Measurements from ENCODE around the gene NPDC1. TPM values are rescaled to one million over a fixed set of nuclear protein-coding genes. Genes with fewer than 3 reads are reported as not detected.

NPDC1 gene
- total RNA-seq, 8 experiments from 2014 or later, result 19.0 to 61.7 (median 30.5) TPM

DNA sequence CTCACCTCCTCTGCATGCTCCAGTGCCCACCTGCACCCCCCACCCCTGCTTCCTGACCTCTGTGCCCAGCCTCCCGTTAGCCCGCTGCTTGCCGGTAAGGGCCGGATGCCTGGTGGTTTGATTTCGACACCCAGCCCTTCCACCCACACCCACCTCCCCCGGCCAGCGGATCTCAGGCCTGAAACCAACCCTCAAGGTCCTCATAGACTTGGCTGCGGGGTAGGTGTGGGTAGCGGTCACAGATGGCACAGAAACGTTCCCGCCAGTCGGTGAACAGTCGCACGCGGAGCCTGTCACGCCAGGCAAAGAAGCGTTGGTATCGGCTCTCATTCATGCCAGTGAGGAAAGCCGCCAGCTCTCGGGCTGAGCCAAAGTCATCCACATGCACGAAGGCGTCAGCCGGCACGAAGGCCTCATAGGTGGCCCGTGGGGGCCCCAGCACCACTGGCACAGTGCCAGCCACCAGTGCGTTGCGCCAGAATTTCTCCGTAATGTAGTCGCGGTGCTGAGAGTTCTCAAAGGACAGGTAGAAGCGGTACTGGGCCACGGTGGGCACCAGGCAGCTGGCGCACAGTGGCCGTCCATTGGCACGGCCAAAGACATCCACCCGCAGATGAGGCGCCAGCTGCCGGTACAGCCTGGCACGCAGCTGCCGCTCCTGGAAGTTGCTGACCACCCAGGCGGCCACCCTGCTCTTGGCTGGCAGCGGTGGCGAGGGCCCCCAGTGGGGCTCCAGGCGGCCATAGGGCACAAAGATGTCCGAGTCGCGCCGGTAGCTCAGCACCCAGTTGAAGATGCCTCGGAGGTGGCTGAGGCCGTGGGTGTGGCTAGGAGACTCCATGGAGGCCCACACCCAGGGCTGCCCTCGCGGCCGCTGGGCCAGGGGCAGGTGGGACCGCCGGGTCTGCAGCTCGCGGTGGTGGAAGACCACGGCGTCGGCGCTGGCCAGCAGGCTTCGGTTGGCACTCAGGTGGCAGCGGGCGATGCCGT, 15.1 kb downstream of the NPDC1 start:
- Histone ChIP-seq H3K27ac (no peak overlapping the region), H3K4me1 (replicated peaks in 1 of 2) (peaks cover 34 to 39% of the 10 kb centered on the region in 2 donors), H3K4me3 (no peak overlapping the region)
- no peak for ATAC-seq (replicated peaks in 6 of 8)
- WGBS, 10 experiments, result 80 to 95% (median 89%) methylated on average over 3 to 17 of the region's 65 CpGs; no CpG with 5 or more reads in 6 of the 10 experiments
- in situ Hi-C loops (cut with MboI; ENCODE audit: low pct_unique_long_range_greater_than_20kb in 2 of 9, low sequenced_read_pairs in 9 of 9, unreplicated experiment in 9 of 9), result loop anchor here in 7 of 9 experiments (25.0 kb wide), 1 partner anchor 244 kb away; the partner anchor contains the start of genes CCDC183 (in 7 of the 7) and TMEM141 (in 7 of the 7)

DNA sequence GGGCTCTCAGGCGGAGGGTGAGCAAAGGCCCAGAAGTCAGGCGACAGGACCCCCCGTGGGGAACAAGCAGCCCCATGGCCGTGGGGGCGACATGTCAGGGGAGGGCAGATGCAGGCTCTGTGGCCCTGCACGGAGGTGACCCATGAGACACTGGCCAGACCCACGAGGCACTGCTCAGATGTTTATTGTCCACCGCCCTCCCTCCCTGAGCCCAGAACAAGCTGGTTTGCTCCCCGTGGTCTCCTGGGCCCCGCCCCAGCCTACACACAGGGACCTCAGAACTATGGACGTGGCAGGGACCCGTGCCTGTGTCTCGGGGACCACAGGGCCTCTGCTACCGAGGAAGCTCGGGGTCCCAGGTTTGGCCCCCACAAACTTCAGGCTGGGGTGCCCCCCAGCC, 16.0 kb downstream of the NPDC1 start:
- H3K4me3 ChIP-seq, result no peak overlapping the region
- H3K4me1 ChIP-seq (replicated peaks in 1 of 2), result peaks cover 41 to 46% of the 10 kb centered on the region in 2 donors
- 60 to 67% methylated on average over 1 to 3 of the region's 15 CpGs; no CpG with 5 or more reads in 8 of the 10 experiments for WGBS, 10 experiments
- no peak for ATAC-seq (replicated peaks in 6 of 8)
- in situ Hi-C loops (cut with MboI; ENCODE audit: low pct_unique_long_range_greater_than_20kb in 2 of 9, low sequenced_read_pairs in 9 of 9, unreplicated experiment in 9 of 9), result loop anchor here in 7 of 9 experiments (25.0 kb wide), 1 partner anchor 243 kb away; the partner anchor contains the start of genes CCDC183 (in 7 of the 7) and TMEM141 (in 7 of the 7)
- no peak overlapping the region for H3K27ac ChIP-seq

DNA sequence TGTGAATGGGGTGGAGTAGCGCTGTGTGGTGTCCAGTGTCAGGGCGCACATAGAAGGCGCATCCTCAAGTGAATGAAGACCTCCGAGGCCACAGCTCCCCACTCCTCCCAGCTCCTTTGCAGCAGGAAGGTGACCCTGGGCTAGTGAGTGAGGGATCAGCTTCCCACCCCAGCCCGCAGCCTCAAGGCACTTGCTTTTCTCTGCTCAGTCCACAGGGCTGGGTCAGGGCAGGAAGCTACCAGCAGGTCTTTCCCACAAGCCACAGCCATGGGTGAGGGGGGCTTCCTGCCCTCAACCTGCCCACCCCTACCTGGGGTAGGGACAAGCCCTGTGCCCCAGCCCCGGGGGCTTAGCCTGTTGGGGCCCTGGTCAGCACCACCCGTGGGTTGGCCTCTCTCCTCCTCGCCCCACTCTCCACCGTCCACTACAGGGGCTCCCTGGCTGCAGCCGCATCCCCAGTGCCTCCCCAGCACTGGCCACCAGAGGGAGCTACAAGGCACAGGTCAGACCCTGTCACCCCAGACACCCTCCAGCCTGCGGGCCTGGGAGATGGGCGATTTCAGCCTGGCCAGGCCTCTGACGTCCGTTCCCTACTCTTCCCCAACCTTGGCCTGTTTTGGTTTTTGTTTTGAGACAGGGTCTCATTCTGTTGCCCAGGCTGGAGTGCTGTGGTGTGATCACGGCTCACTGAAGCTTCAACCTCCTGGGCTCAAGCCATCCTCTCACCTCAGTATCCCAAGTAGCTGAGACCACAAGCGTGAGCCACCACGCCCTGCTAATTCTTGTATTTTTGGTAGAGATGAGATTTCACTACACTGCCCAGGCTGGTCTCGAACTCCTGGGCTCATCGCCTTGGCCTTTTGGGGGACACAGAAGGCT, 16.7 kb downstream of the NPDC1 start:
- Histone ChIP-seq H3K27ac (peak overlapping the region in 1 of 2 donors; percentile 86), H3K4me3 (peak overlapping the region; percentile 45 to 59 (median 47)), H3K4me1 (replicated peaks in 1 of 2) (peaks cover 41 to 46% of the 10 kb centered on the region in 2 donors)
- 17 to 92% (median 72%) methylated on average over 2 to 6 of the region's 19 CpGs; no CpG with 5 or more reads in 4 of the 10 experiments for WGBS, 10 experiments
- peak in 7 of 8 experiments; percentile 6 to 65 (median 12) for ATAC-seq (replicated peaks in 6 of 8)
- in situ Hi-C loops (cut with MboI; ENCODE audit: low pct_unique_long_range_greater_than_20kb in 2 of 9, low sequenced_read_pairs in 9 of 9, unreplicated experiment in 9 of 9), result loop anchor here in 7 of 9 experiments (25.0 kb wide), 1 partner anchor 242 kb away; the partner anchor contains the start of genes CCDC183 (in 7 of the 7) and TMEM141 (in 7 of the 7)

DNA sequence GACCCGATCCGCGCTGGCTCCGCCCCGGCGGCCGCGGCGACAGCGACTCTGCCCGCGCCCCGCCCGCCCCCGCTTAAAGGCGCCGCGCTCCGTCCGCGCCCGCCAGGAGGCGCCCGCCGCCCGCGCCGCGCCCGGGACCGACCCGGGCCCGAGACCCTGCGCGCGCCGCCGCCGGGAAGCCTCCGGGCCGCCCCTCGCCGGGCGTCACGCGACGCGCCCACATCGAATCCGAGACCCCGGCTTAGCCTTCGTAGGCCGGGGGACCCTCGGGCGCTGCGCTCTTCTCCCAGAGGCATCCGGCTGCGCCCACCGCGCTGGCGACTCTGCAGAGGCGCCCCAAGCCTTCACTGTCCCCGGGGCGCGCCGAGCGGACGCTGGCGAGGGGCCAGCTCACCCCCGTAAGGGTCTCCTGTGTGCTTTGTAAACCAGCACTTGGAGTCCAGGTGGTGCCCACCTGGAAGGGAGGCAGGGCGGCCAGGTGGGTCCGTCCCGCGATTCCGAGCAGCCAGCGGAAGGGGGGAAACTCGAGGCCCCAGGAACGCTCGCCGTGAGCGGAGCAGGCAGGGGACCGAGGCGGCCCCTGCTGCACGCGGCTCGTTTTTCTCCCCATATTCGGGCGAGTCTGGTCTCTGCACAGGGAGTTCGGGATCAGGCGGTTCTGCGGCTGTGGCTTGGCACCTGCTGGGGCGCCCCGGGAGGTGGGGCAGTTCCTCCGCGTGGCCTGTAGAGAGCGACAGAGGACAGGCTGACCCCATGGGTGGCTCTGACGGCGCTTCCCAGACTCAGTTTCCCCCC, 17.5 kb downstream of the NPDC1 start:
- peaks cover 41 to 46% of the 10 kb centered on the region in 2 donors for H3K4me1 ChIP-seq (replicated peaks in 1 of 2)

DNA sequence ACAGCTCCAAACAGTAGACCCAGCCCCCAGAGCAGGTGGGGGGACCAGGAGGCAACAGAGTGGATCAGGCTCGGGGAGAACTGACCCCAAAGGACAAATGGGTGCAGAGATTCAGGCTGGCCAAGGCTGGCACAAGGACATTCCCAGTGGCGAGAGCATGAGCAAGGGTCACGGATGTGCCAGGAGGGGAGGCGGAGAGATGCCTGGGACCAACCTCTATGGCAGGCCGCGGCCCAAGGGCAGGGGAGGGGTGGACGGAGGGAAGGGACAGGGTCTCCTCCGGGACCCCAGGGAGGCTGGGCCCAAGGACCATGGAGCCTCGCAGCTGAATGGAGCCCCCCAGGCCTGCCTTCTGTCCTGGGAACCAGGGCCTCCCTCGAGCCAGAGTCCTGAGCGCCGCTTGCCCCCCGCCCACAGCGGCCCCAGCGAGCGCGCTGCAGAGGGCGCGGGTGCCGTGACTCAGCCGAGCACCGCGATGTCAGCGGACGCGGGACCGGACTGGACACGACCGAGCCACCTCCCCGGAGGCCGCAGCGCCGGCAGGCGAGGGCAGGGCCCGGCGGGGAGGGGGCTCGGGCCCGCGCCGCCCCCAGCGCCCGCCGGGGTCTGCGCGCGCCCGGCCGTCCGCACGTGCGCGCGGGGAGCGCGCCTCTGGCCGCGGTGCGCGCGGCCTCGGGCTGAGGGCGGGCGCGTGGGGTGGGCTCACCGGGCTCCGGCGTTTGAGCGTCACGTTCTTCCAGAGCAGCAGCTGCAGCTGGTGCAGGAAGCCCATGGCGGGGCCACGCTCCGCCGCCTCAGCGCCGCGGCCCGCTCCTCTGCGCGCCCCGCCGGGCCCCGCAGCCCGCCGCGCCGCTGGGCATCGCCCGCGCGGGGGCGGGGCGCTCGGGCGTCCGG, 18.4 kb downstream of the NPDC1 start, which contains the start of gene ABCA2:
Gene ABCA2 (minus strand): TSS at position 869 of the 894 bp plus-strand sequence. CDS start 97 bp downstream, at position 772.
- Histone ChIP-seq H3K4me1 (replicated peaks in 1 of 2) (peaks cover 41 to 46% of the 10 kb centered on the region in 2 donors), H3K27ac (peak within 1 kb of the TSS; percentile 47 to 86), H3K4me3 (peak within 1 kb of the TSS; percentile 45 to 59 (median 47))
- in situ Hi-C loops (cut with MboI; ENCODE audit: low pct_unique_long_range_greater_than_20kb in 2 of 9, low sequenced_read_pairs in 9 of 9, unreplicated experiment in 9 of 9), result loop anchor here in 7 of 9 experiments (25.0 kb wide), 1 partner anchor 240 kb away; the partner anchor contains the start of genes CCDC183 (in 7 of the 7) and TMEM141 (in 7 of the 7)
- WGBS, 10 experiments, result 0 to 70% (median 34%) methylated on average over 2 to 3 of the region's 95 CpGs; no CpG with 5 or more reads in 6 of the 10 experiments
- ATAC-seq (replicated peaks in 6 of 8), result peak; percentile 42 to 73 (median 68)

More for the DNA sequence above, 17.5 kb downstream of the NPDC1 start:
- 0 to 10% (median 0%) methylated on average over 1 to 5 of the region's 98 CpGs; no CpG with 5 or more reads in 6 of the 10 experiments for WGBS, 10 experiments
- peak overlapping the region; percentile 47 to 86 for H3K27ac ChIP-seq
- in situ Hi-C loops (cut with MboI; ENCODE audit: low pct_unique_long_range_greater_than_20kb in 2 of 9, low sequenced_read_pairs in 9 of 9, unreplicated experiment in 9 of 9), result loop anchor here in 7 of 9 experiments (25.0 kb wide), 1 partner anchor 241 kb away; the partner anchor contains the start of genes CCDC183 (in 7 of the 7) and TMEM141 (in 7 of the 7)
- H3K4me3 ChIP-seq, result peak overlapping the region; percentile 45 to 59 (median 47)
- ATAC-seq (replicated peaks in 6 of 8), result peak; percentile 55 to 81 (median 64)

DNA sequence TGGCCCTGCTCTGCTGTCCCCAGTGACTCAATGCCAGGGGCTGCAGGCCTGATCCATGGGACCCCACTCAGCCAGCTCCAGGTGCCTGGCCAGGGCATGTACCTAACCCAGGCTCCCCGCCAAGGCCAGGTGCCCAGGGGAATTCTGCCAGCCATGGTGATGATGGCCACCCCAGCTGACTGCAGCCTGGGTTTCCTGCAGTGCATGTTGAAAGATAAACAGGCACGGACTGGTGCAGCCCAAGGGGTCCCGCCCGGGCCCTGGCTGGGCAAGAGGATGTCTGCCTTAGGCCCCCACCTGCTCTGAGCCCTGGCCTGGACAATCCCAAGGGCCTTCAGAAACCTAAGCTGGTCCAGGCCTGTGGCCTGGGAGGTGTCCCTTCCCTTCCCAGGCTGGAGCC, 19.1 kb downstream of the NPDC1 start:
- in situ Hi-C loops (cut with MboI; ENCODE audit: low pct_unique_long_range_greater_than_20kb in 2 of 9, low sequenced_read_pairs in 9 of 9, unreplicated experiment in 9 of 9), result loop anchor here in 7 of 9 experiments (25.0 kb wide), 1 partner anchor 240 kb away; the partner anchor contains the start of genes CCDC183 (in 7 of the 7) and TMEM141 (in 7 of the 7)
- 95% methylated on average over 3 of the region's 4 CpGs; no CpG with 5 or more reads in 9 of the 10 experiments for WGBS, 10 experiments
- peak overlapping the region in 3 of 5 donors; percentile 45 to 59 (median 51) for H3K4me3 ChIP-seq

DNA sequence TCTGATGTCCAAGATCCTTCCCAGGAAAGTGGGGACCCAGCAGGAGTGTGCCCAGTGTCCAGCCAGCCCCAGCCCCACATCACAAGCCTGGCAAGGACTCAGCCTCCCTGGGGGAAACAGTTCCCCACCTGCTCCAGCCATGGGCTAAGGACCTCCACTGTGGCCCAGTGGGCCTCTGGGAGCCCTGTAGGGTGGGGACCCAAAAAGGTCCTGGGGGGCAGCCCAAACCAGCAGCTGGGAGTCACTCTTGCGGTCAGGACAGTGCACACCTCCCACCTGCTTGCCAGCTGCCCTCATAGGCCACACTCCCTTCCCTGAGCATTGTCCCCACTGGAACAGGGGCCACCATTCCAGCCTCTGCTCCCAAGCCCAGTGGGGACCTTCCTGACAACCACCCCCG, 19.6 kb downstream of the NPDC1 start:
- ATAC-seq (replicated peaks in 6 of 8), result no peak

More for the DNA sequence above, 19.1 kb downstream of the NPDC1 start:
- peak overlapping the region in 1 of 2 donors; percentile 86 for H3K27ac ChIP-seq
- no peak for ATAC-seq (replicated peaks in 6 of 8)
- peaks cover 37 to 39% of the 10 kb centered on the region in 2 donors for H3K4me1 ChIP-seq (replicated peaks in 1 of 2)

DNA sequence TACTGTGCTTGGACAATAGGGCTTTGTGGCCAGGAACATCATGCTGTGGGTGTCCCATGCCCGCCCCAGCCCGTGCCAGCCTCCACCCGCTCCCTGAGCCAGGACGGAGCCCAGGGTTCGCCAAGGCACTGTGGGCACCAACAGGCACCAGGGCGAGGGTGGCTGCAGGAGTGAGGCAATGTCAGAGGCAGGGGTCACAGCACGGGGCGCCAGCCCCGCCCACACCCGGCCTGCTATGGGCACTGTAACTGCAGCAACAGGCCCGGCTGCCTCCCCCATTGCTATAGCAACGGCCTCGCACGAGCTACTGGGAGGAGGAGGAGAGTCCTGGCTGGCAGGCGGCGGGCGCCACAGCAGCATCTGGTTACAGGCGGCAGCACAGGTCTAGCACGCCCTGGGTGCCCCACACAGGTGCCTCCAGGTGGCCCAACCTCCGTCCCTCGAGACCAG, 20.4 kb downstream of the NPDC1 start:
- H3K4me1 ChIP-seq (replicated peaks in 1 of 2), result peaks cover 36 to 38% of the 10 kb centered on the region in 2 donors

More for the DNA sequence above, 19.6 kb downstream of the NPDC1 start:
- Histone ChIP-seq H3K27ac (no peak overlapping the region), H3K4me1 (replicated peaks in 1 of 2) (peaks cover 36 to 38% of the 10 kb centered on the region in 2 donors), H3K4me3 (no peak overlapping the region)
- 80% methylated on average over 1 of the region's 2 CpGs; no CpG with 5 or more reads in 9 of the 10 experiments for WGBS, 10 experiments
- in situ Hi-C loops (cut with MboI; ENCODE audit: low pct_unique_long_range_greater_than_20kb in 2 of 9, low sequenced_read_pairs in 9 of 9, unreplicated experiment in 9 of 9), result loop anchor here in 7 of 9 experiments (25.0 kb wide), 1 partner anchor 239 kb away; the partner anchor contains the start of genes CCDC183 (in 7 of the 7) and TMEM141 (in 7 of the 7)

DNA sequence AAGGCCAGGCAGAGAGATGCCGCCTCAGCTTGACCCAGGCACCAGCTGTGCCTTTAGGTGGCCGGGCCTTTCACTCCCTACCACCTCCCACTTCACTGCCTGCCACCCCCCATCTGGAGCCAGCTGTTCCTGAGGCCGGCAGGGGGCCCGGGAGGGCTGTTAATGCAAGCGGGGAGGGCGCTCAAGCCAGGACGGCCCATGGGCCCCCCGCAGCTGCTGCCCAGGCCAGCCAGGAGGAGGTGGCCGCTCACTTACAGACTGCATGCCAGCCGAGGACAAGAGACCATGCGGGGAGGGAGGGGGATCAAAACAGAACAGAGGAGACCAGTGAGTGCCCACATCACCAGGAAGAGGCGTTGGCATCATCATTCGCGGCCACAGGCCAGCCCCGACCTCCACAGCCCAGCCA, 22.4 kb downstream of the NPDC1 start:
- WGBS, 10 experiments, result 60 to 90% (median 70%) methylated on average over 1 to 3 of the region's 15 CpGs; no CpG with 5 or more reads in 6 of the 10 experiments
- Histone ChIP-seq H3K27ac (no peak overlapping the region), H3K4me1 (replicated peaks in 1 of 2) (peaks cover 26 to 27% of the 10 kb centered on the region in 2 donors), H3K4me3 (no peak overlapping the region)
- in situ Hi-C loops (cut with MboI; ENCODE audit: low pct_unique_long_range_greater_than_20kb in 2 of 9, low sequenced_read_pairs in 9 of 9, unreplicated experiment in 9 of 9), result no loop called here
- no peak for ATAC-seq (replicated peaks in 6 of 8)

More for the DNA sequence above, 20.4 kb downstream of the NPDC1 start:
- WGBS, 10 experiments, result 15 to 88% (median 58%) methylated on average over 4 to 8 of the region's 21 CpGs; no CpG with 5 or more reads in 7 of the 10 experiments
- in situ Hi-C loops (cut with MboI; ENCODE audit: low pct_unique_long_range_greater_than_20kb in 2 of 9, low sequenced_read_pairs in 9 of 9, unreplicated experiment in 9 of 9), result loop anchor here in 7 of 9 experiments (25.0 kb wide), 1 partner anchor 238 kb away; the partner anchor contains the start of genes CCDC183 (in 7 of the 7) and TMEM141 (in 7 of the 7)
- no peak overlapping the region for H3K27ac ChIP-seq
- ATAC-seq (replicated peaks in 6 of 8), result peak in 5 of 8 experiments; percentile 30 to 44 (median 33)
- no peak overlapping the region for H3K4me3 ChIP-seq

DNA sequence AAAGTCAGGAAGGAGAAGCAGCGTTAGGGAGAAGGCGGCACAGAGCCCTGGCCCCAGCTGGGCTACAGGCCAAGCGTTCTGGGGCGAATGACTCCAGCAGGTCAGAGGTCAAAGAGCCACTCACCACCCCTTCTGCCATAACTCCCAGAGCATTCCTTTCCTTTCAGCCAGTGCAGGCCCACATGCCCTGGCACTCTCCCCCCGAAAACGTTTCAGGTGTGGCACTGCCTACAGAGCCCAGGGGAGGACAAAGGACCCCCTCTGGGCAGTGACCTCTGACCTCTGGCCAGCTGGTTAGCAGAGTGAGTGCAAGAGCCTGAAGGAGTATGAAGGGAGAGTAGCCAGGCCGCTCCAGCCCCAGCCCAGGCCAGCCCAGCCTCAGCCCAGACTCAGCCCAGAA, 22.8 kb downstream of the NPDC1 start:
- in situ Hi-C loops (cut with MboI; ENCODE audit: low pct_unique_long_range_greater_than_20kb in 2 of 9, low sequenced_read_pairs in 9 of 9, unreplicated experiment in 9 of 9), result no loop called here
- Histone ChIP-seq H3K27ac (no peak overlapping the region), H3K4me3 (no peak overlapping the region), H3K4me1 (replicated peaks in 1 of 2) (peaks cover 26 to 27% of the 10 kb centered on the region in 2 donors)
- no peak for ATAC-seq (replicated peaks in 6 of 8)
- 17 to 83% methylated on average over 2 of the region's 7 CpGs; no CpG with 5 or more reads in 8 of the 10 experiments for WGBS, 10 experiments

All from motor neuron (in vitro differentiated cells).